WTC11 (cell line): Measurements from ENCODE around the gene RGS12. TPM values are rescaled to one million over a fixed set of nuclear protein-coding genes. Genes with fewer than 3 reads are reported as not detected.

Source experiments
- ATAC-seq: fragments of 200-7000 bp; cut with Tn5 transposase; 2 replicates; pipeline ENCODE4 v1.10.0; 2021; ENCODE audit warnings: mild to moderate bottlenecking, moderate library complexity
- CTCF ChIA-PET: fragments of 300-600 bp; sonication (Branson Sonifier 250); formaldehyde crosslinking; loops from one replicate; lab custom pipeline; 2021; ENCODE audit warnings: antibody characterized with exemption; lab: Charles Lee
- POLR2A ChIA-PET: fragments of 350-600 bp; sonication (Branson Sonifier 250); formaldehyde crosslinking; loops from one replicate; lab custom pipeline; 2021; ENCODE audit warnings: antibody characterized with exemption; lab: Charles Lee
- DNase-seq: peaks from one replicate; pipeline ENCODE4 v3.0.0; 2021; ENCODE audit warnings: low spot score
- H3K27ac Mint-ChIP-seq: 2 replicates; pipeline ENCODE4 v1.8.0; 2021; ENCODE audit warnings: mixed read lengths
- H3K27me3 Mint-ChIP-seq: 2 replicates; pipeline ENCODE4 v1.8.0; 2021; ENCODE audit warnings: low read depth, mild to moderate bottlenecking, moderate library complexity, mixed read lengths
- H3K36me3 Mint-ChIP-seq: 2 replicates; pipeline ENCODE4 v1.8.0; 2021; ENCODE audit warnings: mixed read lengths
- H3K4me1 Mint-ChIP-seq: 2 replicates; pipeline ENCODE4 v1.8.0; 2022; ENCODE audit warnings: mixed read lengths
- H3K4me3 Mint-ChIP-seq: 2 replicates; pipeline ENCODE4 v1.8.0; 2021; ENCODE audit warnings: mild to moderate bottlenecking, moderate library complexity, mixed read lengths
- H3K9me3 Mint-ChIP-seq: 2 replicates; pipeline ENCODE4 v1.8.0; 2021; ENCODE audit warnings: mixed read lengths
- CREB1 ChIP-seq: sonication (generic); formaldehyde crosslinking; IDR thresholded peaks from 2 replicates; pipeline ENCODE4 v1.8.0; 2023; ENCODE audit warnings: mild to moderate bottlenecking, missing genetic modification reagents
- ELF4 ChIP-seq: sonication (generic); formaldehyde crosslinking; IDR thresholded peaks from 2 replicates; pipeline ENCODE4 v1.8.1; 2022; ENCODE audit warnings: low read depth, mild to moderate bottlenecking, moderate library complexity, missing genetic modification reagents
- ETV6 ChIP-seq: sonication (generic); formaldehyde crosslinking; IDR thresholded peaks from 2 replicates; pipeline ENCODE4 v1.8.1; 2022; ENCODE audit warnings: mild to moderate bottlenecking, missing genetic modification reagents
- FOXJ3 ChIP-seq: sonication (generic); formaldehyde crosslinking; IDR thresholded peaks from 2 replicates; pipeline ENCODE4 v1.9.0; 2021; ENCODE audit warnings: missing genetic modification reagents, mild to moderate bottlenecking, borderline replicate concordance
- IRF2 ChIP-seq: sonication (generic); formaldehyde crosslinking; IDR thresholded peaks from 2 replicates; pipeline ENCODE4 v1.8.0; 2022; ENCODE audit warnings: low read depth, missing genetic modification reagents, borderline replicate concordance
- NR2C2 ChIP-seq: sonication (generic); formaldehyde crosslinking; IDR thresholded peaks from 2 replicates; pipeline ENCODE4 v1.8.0; 2022; ENCODE audit warnings: mild to moderate bottlenecking, missing genetic modification reagents
- OVOL2 ChIP-seq: fragments of 250-450 bp; sonication (Bioruptor Pico); IDR thresholded peaks from 2 replicates; pipeline ENCODE4 v1.9.0; 2021; ENCODE audit warnings: mild to moderate bottlenecking, borderline replicate concordance
- PRRX2 ChIP-seq: fragments of 250-450 bp; sonication (Bioruptor Pico); IDR thresholded peaks from 2 replicates; pipeline ENCODE4 v1.8.0; 2021; ENCODE audit warnings: mild to moderate bottlenecking
- RELA ChIP-seq: sonication (generic); formaldehyde crosslinking; IDR thresholded peaks from 2 replicates; pipeline ENCODE4 v1.8.1; 2022; ENCODE audit warnings: missing genetic modification reagents, mild to moderate bottlenecking, borderline replicate concordance
- TP53 ChIP-seq: sonication (generic); formaldehyde crosslinking; IDR thresholded peaks from 2 replicates; pipeline ENCODE4 v1.8.1; 2023; ENCODE audit warnings: mild to moderate bottlenecking, missing genetic modification reagents
- ZNF219 ChIP-seq: sonication (generic); formaldehyde crosslinking; IDR thresholded peaks from 2 replicates; pipeline ENCODE4 v1.8.0; 2023; ENCODE audit warnings: missing genetic modification reagents, mild to moderate bottlenecking, borderline replicate concordance
- total RNA-seq: library from RNA; stranded (reverse); gene quantifications from 3 replicates; pipeline ENCODE4 v1.2.3, GENCODE V29; 2021
- TF ChIP-seq, protein P1 (sequence below): sonication (generic); formaldehyde crosslinking; IDR thresholded peaks from 2 replicates; pipeline ENCODE4 v1.8.1; 2023; ENCODE audit warnings: mild to moderate bottlenecking, missing genetic modification reagents
- TF ChIP-seq, protein P2 (sequence below): sonication (generic); formaldehyde crosslinking; conservative IDR thresholded peaks from 2 replicates; pipeline ENCODE4 v1.8.1; 2023; ENCODE audit warnings: mild to moderate bottlenecking, low read depth, missing genetic modification reagents, moderate library complexity
- TF ChIP-seq, protein P3 (sequence below): sonication (generic); formaldehyde crosslinking; IDR thresholded peaks from 2 replicates; pipeline ENCODE4 v1.8.1; 2023; ENCODE audit warnings: mild to moderate bottlenecking, moderate library complexity, missing genetic modification reagents
- TF ChIP-seq, protein P4 (sequence below): sonication (generic); formaldehyde crosslinking; IDR thresholded peaks from 2 replicates; pipeline ENCODE4 v1.8.1; 2022; ENCODE audit warnings: missing genetic modification reagents, borderline replicate concordance
- TF ChIP-seq, protein P5 (sequence below): sonication (generic); formaldehyde crosslinking; IDR thresholded peaks from 2 replicates; pipeline ENCODE4 v1.8.1; 2023; ENCODE audit warnings: mild to moderate bottlenecking, missing genetic modification reagents, moderate library complexity

The RGS12 gene
- total RNA-seq, 1 experiment from 2014 or later, result 21.0 TPM

DNA sequence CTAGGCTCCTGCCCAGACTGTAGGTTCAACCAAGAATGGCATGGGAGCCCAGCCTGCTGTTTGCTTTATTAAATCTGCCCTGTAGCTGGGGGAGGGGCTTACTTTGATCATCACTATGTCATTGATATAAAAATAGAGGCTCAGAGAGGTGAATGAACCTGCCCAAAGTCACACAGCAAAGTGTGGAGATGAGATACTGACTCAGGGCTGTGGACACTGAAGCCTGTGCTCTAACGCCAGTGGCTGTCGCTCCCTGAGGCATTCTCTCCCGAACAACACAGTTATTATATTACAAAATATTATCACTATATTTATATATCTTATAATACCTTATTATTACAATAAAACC, 40.4 kb upstream of the RGS12 start:
- Mint-ChIP-seq H3K4me3 (no peak overlapping the region), H3K36me3 (no peaks in the 10 kb centered on the region), H3K9me3 (no peaks in the 10 kb centered on the region), H3K4me1 (peaks cover 6% of the 10 kb centered on the region; the same call in 1 of the 2 replicates), H3K27ac (no peak overlapping the region), H3K27me3 (no peaks in the 10 kb centered on the region)
- TF ChIP-seq, protein P1, sequence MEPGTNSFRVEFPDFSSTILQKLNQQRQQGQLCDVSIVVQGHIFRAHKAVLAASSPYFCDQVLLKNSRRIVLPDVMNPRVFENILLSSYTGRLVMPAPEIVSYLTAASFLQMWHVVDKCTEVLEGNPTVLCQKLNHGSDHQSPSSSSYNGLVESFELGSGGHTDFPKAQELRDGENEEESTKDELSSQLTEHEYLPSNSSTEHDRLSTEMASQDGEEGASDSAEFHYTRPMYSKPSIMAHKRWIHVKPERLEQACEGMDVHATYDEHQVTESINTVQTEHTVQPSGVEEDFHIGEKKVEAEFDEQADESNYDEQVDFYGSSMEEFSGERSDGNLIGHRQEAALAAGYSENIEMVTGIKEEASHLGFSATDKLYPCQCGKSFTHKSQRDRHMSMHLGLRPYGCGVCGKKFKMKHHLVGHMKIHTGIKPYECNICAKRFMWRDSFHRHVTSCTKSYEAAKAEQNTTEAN (CRISPR knock-in tag), result no peak
- TF ChIP-seq IRF2 (CRISPR knock-in tag) (no peak), ZNF219 (CRISPR knock-in tag) (no peak)
- ChIA-PET POLR2A (no interaction called here), CTCF (no interaction called here)
- no peak for DNase-seq
- no peak for ATAC-seq

DNA sequence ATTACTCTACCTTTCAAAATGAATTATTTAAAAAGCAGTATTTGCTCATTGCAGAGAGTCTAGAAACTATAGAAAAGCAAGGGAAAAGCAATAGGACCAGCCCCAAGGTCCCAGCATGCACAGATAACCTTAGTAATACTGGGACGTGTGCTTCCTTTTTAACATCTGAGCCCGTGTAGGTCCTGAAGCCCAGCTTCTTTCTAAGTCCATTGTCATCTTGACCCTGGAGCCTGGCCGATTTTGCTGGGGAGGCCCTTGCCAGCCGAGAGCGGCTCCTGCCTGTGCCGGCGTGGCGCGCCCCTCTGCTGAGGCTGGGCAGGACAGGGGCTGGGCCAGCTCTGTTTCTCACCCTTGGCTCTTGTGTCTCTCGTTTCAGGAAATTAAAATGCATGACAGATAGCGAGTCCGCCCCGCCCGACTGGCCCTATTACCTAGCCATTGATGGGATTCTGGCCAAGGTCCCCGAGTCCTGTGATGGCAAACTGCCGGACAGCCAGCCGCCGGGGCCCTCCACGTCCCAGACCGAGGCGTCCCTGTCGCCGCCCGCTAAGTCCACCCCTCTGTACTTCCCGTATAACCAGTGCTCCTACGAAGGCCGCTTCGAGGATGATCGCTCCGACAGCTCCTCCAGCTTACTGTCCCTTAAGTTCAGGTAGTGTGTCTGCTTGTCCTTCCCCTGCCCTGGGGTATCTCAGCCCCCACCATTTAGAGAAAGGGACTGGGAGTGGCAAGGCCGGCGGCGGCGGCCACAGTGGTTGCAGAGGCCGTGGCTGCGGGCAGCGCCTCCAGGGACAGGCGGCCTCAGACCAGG, 39.8 kb upstream of the RGS12 start:
- ATAC-seq (no peak), DNase-seq (peak; percentile 10)
- TF ChIP-seq OVOL2 (CRISPR knock-in tag), result no peak
- no peak for TF ChIP-seq TP53
- no peak for TF ChIP-seq ETV6 (CRISPR knock-in tag)
- no peak for TF ChIP-seq ELF4 (CRISPR knock-in tag)
- no peak for TF ChIP-seq CREB1
- TF ChIP-seq, protein P2, sequence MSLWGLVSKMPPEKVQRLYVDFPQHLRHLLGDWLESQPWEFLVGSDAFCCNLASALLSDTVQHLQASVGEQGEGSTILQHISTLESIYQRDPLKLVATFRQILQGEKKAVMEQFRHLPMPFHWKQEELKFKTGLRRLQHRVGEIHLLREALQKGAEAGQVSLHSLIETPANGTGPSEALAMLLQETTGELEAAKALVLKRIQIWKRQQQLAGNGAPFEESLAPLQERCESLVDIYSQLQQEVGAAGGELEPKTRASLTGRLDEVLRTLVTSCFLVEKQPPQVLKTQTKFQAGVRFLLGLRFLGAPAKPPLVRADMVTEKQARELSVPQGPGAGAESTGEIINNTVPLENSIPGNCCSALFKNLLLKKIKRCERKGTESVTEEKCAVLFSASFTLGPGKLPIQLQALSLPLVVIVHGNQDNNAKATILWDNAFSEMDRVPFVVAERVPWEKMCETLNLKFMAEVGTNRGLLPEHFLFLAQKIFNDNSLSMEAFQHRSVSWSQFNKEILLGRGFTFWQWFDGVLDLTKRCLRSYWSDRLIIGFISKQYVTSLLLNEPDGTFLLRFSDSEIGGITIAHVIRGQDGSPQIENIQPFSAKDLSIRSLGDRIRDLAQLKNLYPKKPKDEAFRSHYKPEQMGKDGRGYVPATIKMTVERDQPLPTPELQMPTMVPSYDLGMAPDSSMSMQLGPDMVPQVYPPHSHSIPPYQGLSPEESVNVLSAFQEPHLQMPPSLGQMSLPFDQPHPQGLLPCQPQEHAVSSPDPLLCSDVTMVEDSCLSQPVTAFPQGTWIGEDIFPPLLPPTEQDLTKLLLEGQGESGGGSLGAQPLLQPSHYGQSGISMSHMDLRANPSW (CRISPR knock-in tag), result no peak
- TF ChIP-seq, protein P3, sequence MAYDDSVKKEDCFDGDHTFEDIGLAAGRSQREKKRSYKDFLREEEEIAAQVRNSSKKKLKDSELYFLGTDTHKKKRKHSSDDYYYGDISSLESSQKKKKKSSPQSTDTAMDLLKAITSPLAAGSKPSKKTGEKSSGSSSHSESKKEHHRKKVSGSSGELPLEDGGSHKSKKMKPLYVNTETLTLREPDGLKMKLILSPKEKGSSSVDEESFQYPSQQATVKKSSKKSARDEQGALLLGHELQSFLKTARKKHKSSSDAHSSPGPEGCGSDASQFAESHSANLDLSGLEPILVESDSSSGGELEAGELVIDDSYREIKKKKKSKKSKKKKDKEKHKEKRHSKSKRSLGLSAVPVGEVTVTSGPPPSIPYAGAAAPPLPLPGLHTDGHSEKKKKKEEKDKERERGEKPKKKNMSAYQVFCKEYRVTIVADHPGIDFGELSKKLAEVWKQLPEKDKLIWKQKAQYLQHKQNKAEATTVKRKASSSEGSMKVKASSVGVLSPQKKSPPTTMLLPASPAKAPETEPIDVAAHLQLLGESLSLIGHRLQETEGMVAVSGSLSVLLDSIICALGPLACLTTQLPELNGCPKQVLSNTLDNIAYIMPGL, result no peak
- TF ChIP-seq RELA (CRISPR knock-in tag), result no peak
- TF ChIP-seq, protein P4, sequence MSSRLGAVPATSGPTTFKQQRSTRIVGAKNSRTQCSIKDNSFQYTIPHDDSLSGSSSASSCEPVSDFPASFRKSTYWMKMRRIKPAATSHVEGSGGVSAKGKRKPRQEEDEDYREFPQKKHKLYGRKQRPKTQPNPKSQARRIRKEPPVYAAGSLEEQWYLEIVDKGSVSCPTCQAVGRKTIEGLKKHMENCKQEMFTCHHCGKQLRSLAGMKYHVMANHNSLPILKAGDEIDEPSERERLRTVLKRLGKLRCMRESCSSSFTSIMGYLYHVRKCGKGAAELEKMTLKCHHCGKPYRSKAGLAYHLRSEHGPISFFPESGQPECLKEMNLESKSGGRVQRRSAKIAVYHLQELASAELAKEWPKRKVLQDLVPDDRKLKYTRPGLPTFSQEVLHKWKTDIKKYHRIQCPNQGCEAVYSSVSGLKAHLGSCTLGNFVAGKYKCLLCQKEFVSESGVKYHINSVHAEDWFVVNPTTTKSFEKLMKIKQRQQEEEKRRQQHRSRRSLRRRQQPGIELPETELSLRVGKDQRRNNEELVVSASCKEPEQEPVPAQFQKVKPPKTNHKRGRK (CRISPR knock-in tag), result no peak
- no peak for TF ChIP-seq PRRX2 (CRISPR knock-in tag)
- no peak for TF ChIP-seq NR2C2 (CRISPR knock-in tag)
- no peak for TF ChIP-seq ZNF219 (CRISPR knock-in tag)
- TF ChIP-seq, protein P5, sequence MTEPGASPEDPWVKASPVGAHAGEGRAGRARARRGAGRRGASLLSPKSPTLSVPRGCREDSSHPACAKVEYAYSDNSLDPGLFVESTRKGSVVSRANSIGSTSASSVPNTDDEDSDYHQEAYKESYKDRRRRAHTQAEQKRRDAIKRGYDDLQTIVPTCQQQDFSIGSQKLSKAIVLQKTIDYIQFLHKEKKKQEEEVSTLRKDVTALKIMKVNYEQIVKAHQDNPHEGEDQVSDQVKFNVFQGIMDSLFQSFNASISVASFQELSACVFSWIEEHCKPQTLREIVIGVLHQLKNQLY (CRISPR knock-in tag), result no peak
- TF ChIP-seq FOXJ3 (CRISPR knock-in tag), result no peak
- H3K4me1 Mint-ChIP-seq, result peaks cover 6% of the 10 kb centered on the region; the same call in 1 of the 2 replicates
- no peak overlapping the region for H3K27ac Mint-ChIP-seq
- POLR2A ChIA-PET, result no interaction called here
- CTCF ChIA-PET, result no interaction called here
- no peak overlapping the region for H3K4me3 Mint-ChIP-seq
- H3K27me3 Mint-ChIP-seq, result no peaks in the 10 kb centered on the region
- no peaks in the 10 kb centered on the region for H3K36me3 Mint-ChIP-seq
- no peaks in the 10 kb centered on the region for H3K9me3 Mint-ChIP-seq
